Measurements from ENCODE around the gene GMDS.

The GMDS gene

GRCh38 chr6:1594445-1595200, 650.8 kb downstream of the GMDS start:
- H3K27ac ChIP-seq (ENCODE audit: low read length), result no peak overlapping the region
- H3K4me3 ChIP-seq (ENCODE audit: low read length), result no peak overlapping the region
- H3K27me3 ChIP-seq (ENCODE audit: insufficient read depth, low read length), result peaks cover 30% of the 10 kb centered on the region
- H3K36me3 ChIP-seq (ENCODE audit: insufficient read depth, low read depth, low read length), result no peaks in the 10 kb centered on the region
- peaks cover 8% of the 10 kb centered on the region; the same call in 1 of the 2 replicates for H3K4me1 ChIP-seq (ENCODE audit: insufficient read depth, low read length)
- H3K9ac ChIP-seq (ENCODE audit: low read depth, low read length), result no peak overlapping the region
- no peaks in the 10 kb centered on the region for H3K9me3 ChIP-seq (ENCODE audit: insufficient read depth, low read depth, low read length)

GRCh38 chr6:1593958-1594314, 651.5 kb downstream of the GMDS start:
- peaks cover 8% of the 10 kb centered on the region; the same call in 1 of the 2 replicates for H3K4me1 ChIP-seq (ENCODE audit: insufficient read depth, low read length)
- peaks cover 24% of the 10 kb centered on the region for H3K27me3 ChIP-seq (ENCODE audit: insufficient read depth, low read length)
- no peak overlapping the region for H3K27ac ChIP-seq (ENCODE audit: low read length)
- H3K4me3 ChIP-seq (ENCODE audit: low read length), result no peak overlapping the region
- H3K9me3 ChIP-seq (ENCODE audit: insufficient read depth, low read depth, low read length), result no peaks in the 10 kb centered on the region
- H3K36me3 ChIP-seq (ENCODE audit: insufficient read depth, low read depth, low read length), result no peaks in the 10 kb centered on the region
- H3K9ac ChIP-seq (ENCODE audit: low read depth, low read length), result no peak overlapping the region

- Histone ChIP-seq H3K27me3 (ENCODE audit: insufficient read depth, low read length) (peaks cover 24% of the 10 kb centered on the region), H3K36me3 (ENCODE audit: insufficient read depth, low read depth, low read length) (no peaks in the 10 kb centered on the region), H3K4me3 (ENCODE audit: low read length) (no peak overlapping the region), H3K9ac (ENCODE audit: low read depth, low read length) (no peak overlapping the region), H3K9me3 (ENCODE audit: insufficient read depth, low read depth, low read length) (no peaks in the 10 kb centered on the region), H3K4me1 (ENCODE audit: insufficient read depth, low read length) (peaks cover 8% of the 10 kb centered on the region; the same call in 1 of the 2 replicates), H3K27ac (ENCODE audit: low read length) (no peak overlapping the region)
Observed at GRCh38 chr6:1593286-1593957, 652.0 kb downstream of the GMDS start.

- peaks cover 24% of the 10 kb centered on the region for H3K27me3 ChIP-seq (ENCODE audit: insufficient read depth, low read length)
Observed at GRCh38 chr6:1592852-1593251, 652.6 kb downstream of the GMDS start.

GRCh38 chr6:1591926-1592325, 653.5 kb downstream of the GMDS start:
- peaks cover 4% of the 10 kb centered on the region; the same call in 1 of the 2 replicates for H3K4me1 ChIP-seq (ENCODE audit: insufficient read depth, low read length)
- peaks cover 24% of the 10 kb centered on the region for H3K27me3 ChIP-seq (ENCODE audit: insufficient read depth, low read length)
- no peak overlapping the region for H3K9ac ChIP-seq (ENCODE audit: low read depth, low read length)
- no peaks in the 10 kb centered on the region for H3K36me3 ChIP-seq (ENCODE audit: insufficient read depth, low read depth, low read length)
- no peaks in the 10 kb centered on the region for H3K9me3 ChIP-seq (ENCODE audit: insufficient read depth, low read depth, low read length)
- H3K27ac ChIP-seq (ENCODE audit: low read length), result no peak overlapping the region
- no peak overlapping the region for H3K4me3 ChIP-seq (ENCODE audit: low read length)

More at GRCh38 chr6:1592852-1593251, 652.6 kb downstream of the GMDS start:
- H3K27ac ChIP-seq (ENCODE audit: low read length), result no peak overlapping the region
- H3K36me3 ChIP-seq (ENCODE audit: insufficient read depth, low read depth, low read length), result no peaks in the 10 kb centered on the region
- H3K9ac ChIP-seq (ENCODE audit: low read depth, low read length), result no peak overlapping the region
- no peaks in the 10 kb centered on the region for H3K9me3 ChIP-seq (ENCODE audit: insufficient read depth, low read depth, low read length)
- H3K4me1 ChIP-seq (ENCODE audit: insufficient read depth, low read length), result peaks cover 8% of the 10 kb centered on the region; the same call in 1 of the 2 replicates
- no peak overlapping the region for H3K4me3 ChIP-seq (ENCODE audit: low read length)

- Histone ChIP-seq H3K4me3 (ENCODE audit: low read length) (no peak overlapping the region), H3K27me3 (ENCODE audit: insufficient read depth, low read length) (peaks cover 24% of the 10 kb centered on the region), H3K27ac (ENCODE audit: low read length) (no peak overlapping the region), H3K9me3 (ENCODE audit: insufficient read depth, low read depth, low read length) (no peaks in the 10 kb centered on the region), H3K9ac (ENCODE audit: low read depth, low read length) (no peak overlapping the region), H3K36me3 (ENCODE audit: insufficient read depth, low read depth, low read length) (no peaks in the 10 kb centered on the region), H3K4me1 (ENCODE audit: insufficient read depth, low read length) (no peaks in the 10 kb centered on the region)
Observed at GRCh38 chr6:1591243-1591642, 654.2 kb downstream of the GMDS start.

GRCh38 chr6:1590580-1590979, 654.8 kb downstream of the GMDS start:
- no peaks in the 10 kb centered on the region for H3K9me3 ChIP-seq (ENCODE audit: insufficient read depth, low read depth, low read length)
- peaks cover 18% of the 10 kb centered on the region for H3K27me3 ChIP-seq (ENCODE audit: insufficient read depth, low read length)

GRCh38 chr6:1589208-1589607, 656.2 kb downstream of the GMDS start:
- Histone ChIP-seq H3K4me1 (ENCODE audit: insufficient read depth, low read length) (no peaks in the 10 kb centered on the region), H3K27me3 (ENCODE audit: insufficient read depth, low read length) (peaks cover 7% of the 10 kb centered on the region), H3K9ac (ENCODE audit: low read depth, low read length) (no peak overlapping the region)

More at GRCh38 chr6:1590580-1590979, 654.8 kb downstream of the GMDS start:
- Histone ChIP-seq H3K9ac (ENCODE audit: low read depth, low read length) (no peak overlapping the region), H3K27ac (ENCODE audit: low read length) (no peak overlapping the region), H3K36me3 (ENCODE audit: insufficient read depth, low read depth, low read length) (no peaks in the 10 kb centered on the region), H3K4me3 (ENCODE audit: low read length) (no peak overlapping the region), H3K4me1 (ENCODE audit: insufficient read depth, low read length) (no peaks in the 10 kb centered on the region)

GRCh38 chr6:1587977-1588376, 657.4 kb downstream of the GMDS start:
- H3K9me3 ChIP-seq (ENCODE audit: insufficient read depth, low read depth, low read length), result no peaks in the 10 kb centered on the region
- H3K9ac ChIP-seq (ENCODE audit: low read depth, low read length), result no peak overlapping the region
- H3K4me1 ChIP-seq (ENCODE audit: insufficient read depth, low read length), result no peaks in the 10 kb centered on the region
- no peak overlapping the region for H3K4me3 ChIP-seq (ENCODE audit: low read length)
- no peaks in the 10 kb centered on the region for H3K36me3 ChIP-seq (ENCODE audit: insufficient read depth, low read depth, low read length)
- no peaks in the 10 kb centered on the region; the same call in 1 of the 2 replicates for H3K27me3 ChIP-seq (ENCODE audit: insufficient read depth, low read length)
- no peak overlapping the region for H3K27ac ChIP-seq (ENCODE audit: low read length)

More at GRCh38 chr6:1589208-1589607, 656.2 kb downstream of the GMDS start:
- Histone ChIP-seq H3K9me3 (ENCODE audit: insufficient read depth, low read depth, low read length) (no peaks in the 10 kb centered on the region), H3K36me3 (ENCODE audit: insufficient read depth, low read depth, low read length) (no peaks in the 10 kb centered on the region), H3K27ac (ENCODE audit: low read length) (no peak overlapping the region), H3K4me3 (ENCODE audit: low read length) (no peak overlapping the region)

GRCh38 chr6:1587546-1587945, 657.9 kb downstream of the GMDS start:
- Histone ChIP-seq H3K4me1 (ENCODE audit: insufficient read depth, low read length) (no peaks in the 10 kb centered on the region), H3K36me3 (ENCODE audit: insufficient read depth, low read depth, low read length) (no peaks in the 10 kb centered on the region), H3K9me3 (ENCODE audit: insufficient read depth, low read depth, low read length) (no peaks in the 10 kb centered on the region), H3K9ac (ENCODE audit: low read depth, low read length) (no peak overlapping the region), H3K4me3 (ENCODE audit: low read length) (no peak overlapping the region), H3K27ac (ENCODE audit: low read length) (no peak overlapping the region), H3K27me3 (ENCODE audit: insufficient read depth, low read length) (no peaks in the 10 kb centered on the region; the same call in 1 of the 2 replicates)

- H3K27me3 ChIP-seq (ENCODE audit: insufficient read depth, low read length), result no peaks in the 10 kb centered on the region; the same call in 1 of the 2 replicates
- H3K9me3 ChIP-seq (ENCODE audit: insufficient read depth, low read depth, low read length), result no peaks in the 10 kb centered on the region
- H3K36me3 ChIP-seq (ENCODE audit: insufficient read depth, low read depth, low read length), result no peaks in the 10 kb centered on the region
- H3K27ac ChIP-seq (ENCODE audit: low read length), result no peak overlapping the region
- H3K4me3 ChIP-seq (ENCODE audit: low read length), result no peak overlapping the region
- no peak overlapping the region for H3K9ac ChIP-seq (ENCODE audit: low read depth, low read length)
- H3K4me1 ChIP-seq (ENCODE audit: insufficient read depth, low read length), result no peaks in the 10 kb centered on the region
Observed at GRCh38 chr6:1586861-1587450, 658.4 kb downstream of the GMDS start.

Measured in iPS-20b (cell line).